Panc1 (cell line): ENCODE measurements around the gene RPL18. TPM values are rescaled to one million over a fixed set of nuclear protein-coding genes. Genes with fewer than 3 reads are reported as not detected.
"Not testable (repeated sequence)": the region's sequence is repeated elsewhere in the genome, so short reads cannot be mapped to it uniquely, and the experiment has no call there.

Source experiments
- ATAC-seq: fragments of 200-7000 bp; cut with Tn5 transposase; 2 replicates; pipeline ENCODE4 v1.9.1; 2020; ENCODE audit warnings: mild to moderate bottlenecking, moderate library complexity
- BruUV-seq: library from RNA; stranded (reverse); fragments of 400-500 nt; replicated peaks from 2 replicates; lab custom pipeline; 2021; lab: Mats Ljungman, UMichigan
- CTCF ChIA-PET: fragments of 300-600 bp; sonication (Branson Sonifier 250); formaldehyde crosslinking; loops from one replicate; lab custom pipeline; 2022; ENCODE audit warnings: antibody characterized with exemption; lab: Charles Lee
- POLR2A ChIA-PET: fragments of 300-600 bp; sonication (Branson Sonifier 250); formaldehyde crosslinking; loops from one replicate; lab custom pipeline; 2022; ENCODE audit warnings: antibody characterized with exemption; lab: Charles Lee
- DNase-seq: peaks from one replicate; pipeline ENCODE4 v3.0.0-alpha.2; 2010; ENCODE audit warnings: low read depth, low spot score
- H3K27ac ChIP-seq: 2 replicates; pipeline ENCODE4 v1.5.1; 2011; ENCODE audit warnings: mild to moderate bottlenecking, low read length, inconsistent platforms
- H3K27me3 ChIP-seq: fragments of 200-500 bp; sonication (Bioruptor generic); 2 replicates; pipeline ENCODE4 v1.6.0; 2014; ENCODE audit warnings: low read length, inconsistent platforms; ENCODE audit not compliant: control insufficient read depth, insufficient read depth
- H3K36me3 ChIP-seq: fragments of 200-500 bp; sonication (Bioruptor generic); 2 replicates; pipeline ENCODE4 v1.5.1; 2014; ENCODE audit warnings: inconsistent platforms, mild to moderate bottlenecking, low read length, moderate library complexity; ENCODE audit not compliant: control insufficient read depth, insufficient read depth
- H3K4me1 ChIP-seq: 2 replicates; pipeline ENCODE4 v1.5.1; 2011; ENCODE audit warnings: inconsistent platforms, mild to moderate bottlenecking, low read length, moderate library complexity; ENCODE audit not compliant: control insufficient read depth, insufficient read depth
- H3K4me3 ChIP-seq, 2 experiments: 2 replicates each; pipeline ENCODE4 v1.5.1; 2011 to 2012; ENCODE audit warnings: low read depth in 2 of 2, low read length in 2 of 2, mild to moderate bottlenecking in 2 of 2, inconsistent platforms in 1 of 2, moderate library complexity in 1 of 2
- H3K9me3 ChIP-seq: fragments of 200-500 bp; sonication (Bioruptor generic); 2 replicates; pipeline ENCODE4 v1.5.1; 2014; ENCODE audit warnings: low read depth, mild to moderate bottlenecking, inconsistent platforms, low read length, moderate library complexity; ENCODE audit not compliant: control insufficient read depth, insufficient read depth
- CTCF ChIP-seq: fragments of 450-650 bp; IDR thresholded peaks from 2 replicates; pipeline ENCODE4 v1.5.1; 2017; ENCODE audit warnings: mild to moderate bottlenecking
- POLR2AphosphoS5 ChIP-seq: IDR thresholded peaks from 2 replicates; pipeline ENCODE4 v1.6.1; 2012; ENCODE audit warnings: mild to moderate bottlenecking, low read depth, low read length, moderate library complexity
- REST ChIP-seq, 2 experiments: IDR thresholded peaks; 2 replicates each; pipeline ENCODE4 v1.6.1; 2011 to 2012; ENCODE audit warnings: low read depth in 2 of 2, control low read depth in 1 of 2, low read length in 1 of 2, mild to moderate bottlenecking in 1 of 2, moderate library complexity in 1 of 2; ENCODE audit not compliant: insufficient read depth in 1 of 2
- SIN3A ChIP-seq: IDR thresholded peaks from 2 replicates; pipeline ENCODE4 v1.6.1; 2012; ENCODE audit warnings: low read depth, mild to moderate bottlenecking, low read length, moderate library complexity, borderline replicate concordance; ENCODE audit not compliant: insufficient read depth
- TCF7L2 ChIP-seq: IDR thresholded peaks from 2 replicates; pipeline ENCODE4 v1.6.1; 2011; ENCODE audit warnings: mild to moderate bottlenecking, low read depth, low read length, inconsistent platforms
- in situ Hi-C: cut with HindIII; loops from 2 replicates; pipeline ENCODE4 v1.10.0; 2016; ENCODE audit warnings: low sequenced_read_pairs, low pct_unique_long_range_greater_than_20kb
- intact Hi-C: fragments of 100-400 bp; cut with micrococcal nuclease; formaldehyde crosslinking; loops from one replicate; pipeline ENCODE4 v1.10.0; 2022; ENCODE audit not compliant: unreplicated experiment
- total RNA-seq: library from RNA; stranded (reverse); gene quantifications from one replicate; pipeline ENCODE4 v1.2.1, GENCODE V29; 2021; ENCODE audit not compliant: unreplicated experiment

Gene RPL18
- total RNA-seq, 1 experiment from 2014 or later, result 670 TPM

GRCh38 chr19:48632692-48633147 is 13.7 kb upstream of the RPL18 start:
- Histone ChIP-seq H3K27me3 (no peaks in the 10 kb centered on the region), H3K36me3 (no peaks in the 10 kb centered on the region; the same call in 1 of the 2 replicates), H3K4me3 (no peak overlapping the region), H3K4me1 (peaks cover 23% of the 10 kb centered on the region), H3K9me3 (no peaks in the 10 kb centered on the region), H3K27ac (peak overlapping the region; percentile 96; the same call in 1 of the 2 replicates)
- ATAC-seq (no peak), DNase-seq (no peak)
- TF ChIP-seq POLR2AphosphoS5 (no peak), TCF7L2 (peak; percentile 56; the same call in 1 of the 2 replicates), CTCF (no peak), SIN3A (no peak)
- intact Hi-C loops, result no loop called here
- in situ Hi-C loops, result no loop called here
- CTCF ChIA-PET, result no interaction called here
- POLR2A ChIA-PET, result interaction anchor here (0.6 kb wide), 1 partner anchor 254 kb away, joined by 5 read pairs; no protein-coding TSS in a partner anchor
- no TSS peak for BruUV-seq

- CTCF ChIA-PET, H3K27ac ChIP-seq, H3K36me3 ChIP-seq, H3K4me3 ChIP-seq, intact Hi-C loops, BruUV-seq, H3K27me3 ChIP-seq, in situ Hi-C loops, H3K9me3 ChIP-seq, DNase-seq, ATAC-seq: not testable (repeated sequence)
- peaks cover 23% of the 10 kb centered on the region for H3K4me1 ChIP-seq
- POLR2A ChIA-PET, result interaction anchor here (0.6 kb wide), 1 partner anchor 254 kb away, joined by 5 read pairs; no protein-coding TSS in a partner anchor
These were observed 13.3 kb upstream of the RPL18 start for GRCh38 chr19:48632286-48632685.

DNA sequence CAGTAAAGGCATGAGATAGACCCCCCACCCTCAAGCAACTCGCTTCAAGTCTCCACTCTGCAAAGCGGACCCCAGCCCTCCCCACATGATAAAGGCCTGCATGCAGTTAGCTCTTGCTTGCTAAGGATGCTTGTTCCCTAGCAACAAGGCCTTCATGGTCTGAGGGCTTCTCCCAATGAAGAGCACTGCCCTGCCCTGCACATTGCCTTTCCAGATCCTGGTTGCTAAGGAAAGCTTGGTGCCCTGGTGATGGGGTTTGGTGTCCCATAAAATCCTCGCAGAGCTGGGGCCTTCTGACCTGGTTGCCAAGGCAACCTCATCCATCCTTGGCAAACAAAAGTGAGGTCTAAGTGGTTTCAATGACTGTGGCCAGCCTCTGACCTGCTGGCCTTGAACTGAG is 12.2 kb upstream of the RPL18 start:
- no peak for DNase-seq
- in situ Hi-C loops, result no loop called here
- Histone ChIP-seq H3K4me3 (no peak overlapping the region), H3K27ac (no peak overlapping the region), H3K36me3 (no peaks in the 10 kb centered on the region), H3K27me3 (no peaks in the 10 kb centered on the region), H3K9me3 (no peaks in the 10 kb centered on the region), H3K4me1 (peaks cover 23% of the 10 kb centered on the region)
- ChIA-PET CTCF (no interaction called here), POLR2A (interaction anchor here (0.6 kb wide), 1 partner anchor 15 kb away, joined by 3 read pairs; no protein-coding TSS in a partner anchor)
- no peak for ATAC-seq
- BruUV-seq, result no TSS peak
- TF ChIP-seq POLR2AphosphoS5 (no peak), REST (IDR thresholded peaks at IDR 0.05; ENCODE audit: insufficient read depth in 1 of 2, low read depth in 2 of 2, low read length in 1 of 2) (no peak), CTCF (no peak), TCF7L2 (no peak), SIN3A (no peak)
- intact Hi-C loops, result no loop called here
